Activated naive CD4-positive, alpha-beta T cell treated with anti-CD3 and anti-CD28 coated beads, Interleukin-2, amount 10 ng/mL, durations not matched to agents 7 days and 5 days (primary cell): ENCODE data around the gene FOLR1.
"Not testable (repeated sequence)": the region's sequence is repeated elsewhere in the genome, so short reads cannot be mapped to it uniquely, and the experiment has no call there.

Experiments
- CTCF ChIA-PET: fragments of 350-600 bp; sonication (Branson Sonifier 250); formaldehyde crosslinking; loops from one replicate; lab custom pipeline; 2021; ENCODE audit warnings: antibody characterized with exemption; lab: Charles Lee
- DNase-seq: peaks from one replicate; pipeline ENCODE4 v3.0.0-alpha.2; 2020
- H3K27ac Mint-ChIP-seq: one replicate; pipeline ENCODE4 v1.8.0; 2021; ENCODE audit warnings: mild to moderate bottlenecking, moderate library complexity, mixed read lengths
- H3K27me3 Mint-ChIP-seq: one replicate; pipeline ENCODE4 v1.8.0; 2021; ENCODE audit warnings: mild to moderate bottlenecking, mixed read lengths
- H3K36me3 Mint-ChIP-seq: one replicate; pipeline ENCODE4 v1.8.0; 2021; ENCODE audit warnings: mixed read lengths
- H3K4me1 Mint-ChIP-seq: one replicate; pipeline ENCODE4 v1.8.0; 2021; ENCODE audit warnings: mixed read lengths
- H3K4me3 Mint-ChIP-seq: one replicate; pipeline ENCODE4 v1.8.0; 2021; ENCODE audit warnings: mild to moderate bottlenecking, moderate library complexity, mixed read lengths
- H3K9me3 Mint-ChIP-seq: one replicate; pipeline ENCODE4 v1.8.0; 2021; ENCODE audit warnings: mixed read lengths

The FOLR1 gene

GRCh38 chr11:72191961-72192381 lies at the start of gene FOLR1:
TSS of gene FOLR1 (plus strand) at chr11:72192140. CDS start at chr11:72192174, 34 bp downstream.
- Mint-ChIP-seq H3K4me1 (no peaks in the 10 kb centered on the region), H3K27me3 (peaks cover 9% of the 10 kb centered on the region), H3K36me3 (no peaks in the 10 kb centered on the region), H3K27ac (no peak within 1 kb of the TSS), H3K4me3 (no peak within 1 kb of the TSS), H3K9me3 (no peaks in the 10 kb centered on the region)
- CTCF ChIA-PET = interaction anchor here (2.5 kb wide), 1 partner anchor 9 kb away, joined by 7 read pairs; no protein-coding TSS in a partner anchor
- no peak for DNase-seq

- not testable (repeated sequence) for H3K4me1 Mint-ChIP-seq, DNase-seq, H3K4me3 Mint-ChIP-seq, H3K36me3 Mint-ChIP-seq, H3K27ac Mint-ChIP-seq, H3K9me3 Mint-ChIP-seq
- H3K27me3 Mint-ChIP-seq = peaks cover 32% of the 10 kb centered on the region
- CTCF ChIA-PET = interaction anchor here (1.3 to 4.3 kb wide), 5 partner anchors 13 to 287 kb away, joined by 3 to 64 read pairs (median 21); no protein-coding TSS in a partner anchor
Observed at GRCh38 chr11:72142543-72142942, 49.4 kb upstream of the FOLR1 start.

- DNase-seq = no peak
- Mint-ChIP-seq H3K4me1 (no peaks in the 10 kb centered on the region), H3K4me3 (no peak overlapping the region), H3K27ac (no peak overlapping the region), H3K27me3 (peaks cover 33% of the 10 kb centered on the region), H3K36me3 (no peaks in the 10 kb centered on the region), H3K9me3 (no peaks in the 10 kb centered on the region)
- CTCF ChIA-PET = interaction anchor here (1.0 to 4.3 kb wide), 25 partner anchors 9 to 390 kb away, joined by 3 to 64 read pairs (median 5); no protein-coding TSS in a partner anchor
Observed at GRCh38 chr11:72144807-72145565, 47.0 kb upstream of the FOLR1 start.

GRCh38 chr11:72146625-72147024 lies 45.3 kb upstream of the FOLR1 start:
- Mint-ChIP-seq H3K4me3 (no peak overlapping the region), H3K36me3 (no peaks in the 10 kb centered on the region)
- DNase-seq = no peak

GRCh38 chr11:72150882-72151281 lies 41.1 kb upstream of the FOLR1 start:
- no peaks in the 10 kb centered on the region for H3K9me3 Mint-ChIP-seq
- no peak overlapping the region for H3K27ac Mint-ChIP-seq
- CTCF ChIA-PET = interaction anchor here (0.7 to 1.0 kb wide), 2 partner anchors 156 to 176 kb away, joined by 3 to 4 read pairs; no protein-coding TSS in a partner anchor
- H3K4me3 Mint-ChIP-seq = no peak overlapping the region
- H3K36me3 Mint-ChIP-seq = no peaks in the 10 kb centered on the region
- H3K4me1 Mint-ChIP-seq = no peaks in the 10 kb centered on the region
- peaks cover 18% of the 10 kb centered on the region for H3K27me3 Mint-ChIP-seq
- no peak for DNase-seq

More at GRCh38 chr11:72146625-72147024, 45.3 kb upstream of the FOLR1 start:
- no peaks in the 10 kb centered on the region for H3K9me3 Mint-ChIP-seq
- no peak overlapping the region for H3K27ac Mint-ChIP-seq
- H3K4me1 Mint-ChIP-seq = no peaks in the 10 kb centered on the region
- peaks cover 34% of the 10 kb centered on the region for H3K27me3 Mint-ChIP-seq
- CTCF ChIA-PET = interaction anchor here (0.7 to 4.3 kb wide), 7 partner anchors 12 to 284 kb away, joined by 3 to 26 read pairs (median 4); no protein-coding TSS in a partner anchor

GRCh38 chr11:72153874-72154273 lies 38.1 kb upstream of the FOLR1 start:
- peaks cover 20% of the 10 kb centered on the region for H3K27me3 Mint-ChIP-seq
- CTCF ChIA-PET = interaction anchor here (1.3 to 2.4 kb wide), 2 partner anchors 9 to 25 kb away, joined by 3 to 12 read pairs; no protein-coding TSS in a partner anchor
- not testable (repeated sequence) for H3K4me3 Mint-ChIP-seq

GRCh38 chr11:72154816-72155215 lies 37.1 kb upstream of the FOLR1 start:
- CTCF ChIA-PET = interaction anchor here (2.4 kb wide), 1 partner anchor 10 kb away, joined by 12 read pairs; no protein-coding TSS in a partner anchor
- H3K27ac Mint-ChIP-seq = no peak overlapping the region

More at GRCh38 chr11:72153874-72154273, 38.1 kb upstream of the FOLR1 start:
- H3K4me1 Mint-ChIP-seq, H3K9me3 Mint-ChIP-seq, DNase-seq, H3K27ac Mint-ChIP-seq, H3K36me3 Mint-ChIP-seq: not testable (repeated sequence)

GRCh38 chr11:72155751-72156150 lies 36.2 kb upstream of the FOLR1 start:
- no peak overlapping the region for H3K4me3 Mint-ChIP-seq
- no peaks in the 10 kb centered on the region for H3K36me3 Mint-ChIP-seq
- H3K27me3 Mint-ChIP-seq = peaks cover 21% of the 10 kb centered on the region
- no peaks in the 10 kb centered on the region for H3K4me1 Mint-ChIP-seq
- DNase-seq = no peak
- CTCF ChIA-PET = interaction anchor here (0.9 to 2.4 kb wide), 2 partner anchors 12 to 131 kb away, joined by 3 to 11 read pairs; no protein-coding TSS in a partner anchor
- no peak overlapping the region for H3K27ac Mint-ChIP-seq
- H3K9me3 Mint-ChIP-seq = no peaks in the 10 kb centered on the region

More at GRCh38 chr11:72154816-72155215, 37.1 kb upstream of the FOLR1 start:
- Mint-ChIP-seq H3K36me3 (no peaks in the 10 kb centered on the region), H3K9me3 (no peaks in the 10 kb centered on the region), H3K4me3 (no peak overlapping the region), H3K27me3 (peaks cover 22% of the 10 kb centered on the region), H3K4me1 (no peaks in the 10 kb centered on the region)
- DNase-seq = no peak

GRCh38 chr11:72157131-72157530 lies 34.8 kb upstream of the FOLR1 start:
- H3K4me1 Mint-ChIP-seq = no peaks in the 10 kb centered on the region
- no peak for DNase-seq
- CTCF ChIA-PET = interaction anchor here (2.4 kb wide), 1 partner anchor 13 kb away, joined by 11 read pairs; no protein-coding TSS in a partner anchor
- peaks cover 19% of the 10 kb centered on the region for H3K27me3 Mint-ChIP-seq
- H3K4me3 Mint-ChIP-seq = no peak overlapping the region
- no peak overlapping the region for H3K27ac Mint-ChIP-seq
- no peaks in the 10 kb centered on the region for H3K36me3 Mint-ChIP-seq
- no peaks in the 10 kb centered on the region for H3K9me3 Mint-ChIP-seq

GRCh38 chr11:72160319-72160718 lies 31.6 kb upstream of the FOLR1 start:
- H3K27ac Mint-ChIP-seq = no peak overlapping the region
- H3K36me3 Mint-ChIP-seq = no peaks in the 10 kb centered on the region
- H3K9me3 Mint-ChIP-seq = no peaks in the 10 kb centered on the region
- H3K27me3 Mint-ChIP-seq = peaks cover 32% of the 10 kb centered on the region
- CTCF ChIA-PET = interaction anchor here (2.5 to 2.7 kb wide), 2 partner anchors 16 to 23 kb away, joined by 8 to 10 read pairs; no protein-coding TSS in a partner anchor
- no peaks in the 10 kb centered on the region for H3K4me1 Mint-ChIP-seq
- no peak overlapping the region for H3K4me3 Mint-ChIP-seq
- no peak for DNase-seq

- Mint-ChIP-seq H3K4me3 (no peak overlapping the region), H3K36me3 (no peaks in the 10 kb centered on the region), H3K27ac (no peak overlapping the region), H3K4me1 (no peaks in the 10 kb centered on the region), H3K9me3 (no peaks in the 10 kb centered on the region), H3K27me3 (peaks cover 35% of the 10 kb centered on the region)
- CTCF ChIA-PET = no interaction called here
- no peak for DNase-seq
Observed at GRCh38 chr11:72162891-72163492, 28.9 kb upstream of the FOLR1 start.

GRCh38 chr11:72164187-72164586 lies 27.8 kb upstream of the FOLR1 start:
- CTCF ChIA-PET, H3K9me3 Mint-ChIP-seq, H3K4me3 Mint-ChIP-seq, H3K36me3 Mint-ChIP-seq, H3K27ac Mint-ChIP-seq, DNase-seq, H3K4me1 Mint-ChIP-seq: not testable (repeated sequence)
- H3K27me3 Mint-ChIP-seq = peaks cover 29% of the 10 kb centered on the region

GRCh38 chr11:72169046-72169555 lies 22.8 kb upstream of the FOLR1 start:
- H3K4me1 Mint-ChIP-seq, H3K9me3 Mint-ChIP-seq, H3K4me3 Mint-ChIP-seq, DNase-seq, H3K36me3 Mint-ChIP-seq, H3K27ac Mint-ChIP-seq: not testable (repeated sequence)
- CTCF ChIA-PET = interaction anchor here (1.4 kb wide), 1 partner anchor 14 kb away, joined by 5 read pairs; no protein-coding TSS in a partner anchor
- peaks cover 24% of the 10 kb centered on the region for H3K27me3 Mint-ChIP-seq

GRCh38 chr11:72169754-72170153 lies 22.2 kb upstream of the FOLR1 start:
- not testable (repeated sequence) for H3K4me1 Mint-ChIP-seq, DNase-seq, H3K36me3 Mint-ChIP-seq, H3K27ac Mint-ChIP-seq, H3K4me3 Mint-ChIP-seq, H3K9me3 Mint-ChIP-seq
- H3K27me3 Mint-ChIP-seq = peaks cover 24% of the 10 kb centered on the region
- CTCF ChIA-PET = interaction anchor here (1.4 kb wide), 1 partner anchor 13 kb away, joined by 5 read pairs; no protein-coding TSS in a partner anchor
